Neural cell (in vitro differentiated cells): Measurements from ENCODE around the gene BSN.
"Not testable (repeated sequence)": the region's sequence is repeated elsewhere in the genome, so short reads cannot be mapped to it uniquely, and the experiment has no call there.

ENCODE experiments used
- EP300 ChIP-seq: fragments of 450-650 bp; conservative IDR thresholded peaks from 2 replicates; pipeline ENCODE4 v1.6.1; 2014; ENCODE audit warnings: antibody characterized with exemption, mild to moderate bottlenecking, moderate library complexity; ENCODE audit not compliant: poor library complexity, severe bottlenecking
- MXI1 ChIP-seq: fragments of 450-650 bp; conservative IDR thresholded peaks from 2 replicates; pipeline ENCODE4 v1.6.1; 2014; ENCODE audit warnings: antibody characterized with exemption, mild to moderate bottlenecking; ENCODE audit not compliant: poor library complexity, severe bottlenecking
- POLR2AphosphoS5 ChIP-seq: IDR thresholded peaks from 2 replicates; pipeline ENCODE4 v1.6.1; 2012
- RAD21 ChIP-seq: fragments of 450-650 bp; conservative IDR thresholded peaks from 2 replicates; pipeline ENCODE4 v1.6.1; 2014; ENCODE audit warnings: antibody characterized with exemption, mild to moderate bottlenecking, moderate library complexity
- TF ChIP-seq, protein P1 (sequence below): fragments of 450-650 bp; IDR thresholded peaks from 2 replicates; pipeline ENCODE4 v1.5.1; 2014; ENCODE audit warnings: antibody characterized with exemption, mild to moderate bottlenecking, moderate library complexity; ENCODE audit not compliant: poor library complexity, severe bottlenecking
- TF ChIP-seq, protein P2 (sequence below): IDR thresholded peaks from 2 replicates; pipeline ENCODE4 v1.6.1; 2012; ENCODE audit warnings: borderline replicate concordance

DNA sequence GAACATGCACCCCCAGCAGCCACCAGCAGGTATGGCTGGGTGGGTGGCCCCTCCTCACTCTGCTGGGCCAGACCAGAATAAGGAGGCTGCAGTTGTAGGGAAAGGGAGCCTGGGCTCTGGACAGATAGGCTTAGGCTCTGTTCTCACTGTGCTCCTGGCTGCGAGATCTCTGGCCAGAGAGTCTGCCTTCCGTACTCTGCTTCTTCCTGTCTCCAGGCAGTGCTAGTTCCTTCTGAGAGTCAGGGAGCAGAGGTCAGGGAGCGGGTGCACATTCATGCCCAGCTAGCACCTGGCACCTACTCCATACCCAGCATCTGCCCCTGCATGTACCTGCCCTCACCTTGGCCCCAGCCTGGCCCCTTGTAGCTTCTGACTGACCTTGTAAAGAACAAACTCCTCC is 137.2 kb downstream of the BSN start:
- TF ChIP-seq, protein P1, sequence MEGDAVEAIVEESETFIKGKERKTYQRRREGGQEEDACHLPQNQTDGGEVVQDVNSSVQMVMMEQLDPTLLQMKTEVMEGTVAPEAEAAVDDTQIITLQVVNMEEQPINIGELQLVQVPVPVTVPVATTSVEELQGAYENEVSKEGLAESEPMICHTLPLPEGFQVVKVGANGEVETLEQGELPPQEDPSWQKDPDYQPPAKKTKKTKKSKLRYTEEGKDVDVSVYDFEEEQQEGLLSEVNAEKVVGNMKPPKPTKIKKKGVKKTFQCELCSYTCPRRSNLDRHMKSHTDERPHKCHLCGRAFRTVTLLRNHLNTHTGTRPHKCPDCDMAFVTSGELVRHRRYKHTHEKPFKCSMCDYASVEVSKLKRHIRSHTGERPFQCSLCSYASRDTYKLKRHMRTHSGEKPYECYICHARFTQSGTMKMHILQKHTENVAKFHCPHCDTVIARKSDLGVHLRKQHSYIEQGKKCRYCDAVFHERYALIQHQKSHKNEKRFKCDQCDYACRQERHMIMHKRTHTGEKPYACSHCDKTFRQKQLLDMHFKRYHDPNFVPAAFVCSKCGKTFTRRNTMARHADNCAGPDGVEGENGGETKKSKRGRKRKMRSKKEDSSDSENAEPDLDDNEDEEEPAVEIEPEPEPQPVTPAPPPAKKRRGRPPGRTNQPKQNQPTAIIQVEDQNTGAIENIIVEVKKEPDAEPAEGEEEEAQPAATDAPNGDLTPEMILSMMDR = not testable (repeated sequence)
- TF ChIP-seq, protein P2, sequence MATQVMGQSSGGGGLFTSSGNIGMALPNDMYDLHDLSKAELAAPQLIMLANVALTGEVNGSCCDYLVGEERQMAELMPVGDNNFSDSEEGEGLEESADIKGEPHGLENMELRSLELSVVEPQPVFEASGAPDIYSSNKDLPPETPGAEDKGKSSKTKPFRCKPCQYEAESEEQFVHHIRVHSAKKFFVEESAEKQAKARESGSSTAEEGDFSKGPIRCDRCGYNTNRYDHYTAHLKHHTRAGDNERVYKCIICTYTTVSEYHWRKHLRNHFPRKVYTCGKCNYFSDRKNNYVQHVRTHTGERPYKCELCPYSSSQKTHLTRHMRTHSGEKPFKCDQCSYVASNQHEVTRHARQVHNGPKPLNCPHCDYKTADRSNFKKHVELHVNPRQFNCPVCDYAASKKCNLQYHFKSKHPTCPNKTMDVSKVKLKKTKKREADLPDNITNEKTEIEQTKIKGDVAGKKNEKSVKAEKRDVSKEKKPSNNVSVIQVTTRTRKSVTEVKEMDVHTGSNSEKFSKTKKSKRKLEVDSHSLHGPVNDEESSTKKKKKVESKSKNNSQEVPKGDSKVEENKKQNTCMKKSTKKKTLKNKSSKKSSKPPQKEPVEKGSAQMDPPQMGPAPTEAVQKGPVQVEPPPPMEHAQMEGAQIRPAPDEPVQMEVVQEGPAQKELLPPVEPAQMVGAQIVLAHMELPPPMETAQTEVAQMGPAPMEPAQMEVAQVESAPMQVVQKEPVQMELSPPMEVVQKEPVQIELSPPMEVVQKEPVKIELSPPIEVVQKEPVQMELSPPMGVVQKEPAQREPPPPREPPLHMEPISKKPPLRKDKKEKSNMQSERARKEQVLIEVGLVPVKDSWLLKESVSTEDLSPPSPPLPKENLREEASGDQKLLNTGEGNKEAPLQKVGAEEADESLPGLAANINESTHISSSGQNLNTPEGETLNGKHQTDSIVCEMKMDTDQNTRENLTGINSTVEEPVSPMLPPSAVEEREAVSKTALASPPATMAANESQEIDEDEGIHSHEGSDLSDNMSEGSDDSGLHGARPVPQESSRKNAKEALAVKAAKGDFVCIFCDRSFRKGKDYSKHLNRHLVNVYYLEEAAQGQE = not testable (repeated sequence)
- TF ChIP-seq EP300, RAD21, POLR2AphosphoS5, MXI1: not testable (repeated sequence)
